Natural killer cell (primary cell): ENCODE results near the gene TULP4. TPM values are rescaled to one million over a fixed set of nuclear protein-coding genes. Genes with fewer than 3 reads are reported as not detected.

ENCODE experiments used
- ATAC-seq, 3 donors: fragments of 150-1000 bp in 2 of 3; fragments of 200-7000 bp in 1 of 3; cut with Tn5 transposase; 1 replicate in 1 of 3; 2 replicates in 2 of 3; pipeline ENCODE4 v1.10.0; 2021; ENCODE audit warnings: mild to moderate bottlenecking in 2 of 3, moderate library complexity in 2 of 3
- DNase-seq, 2 donors: peaks; one replicate each; pipeline versions ENCODE4 v3.0.0 to v3.0.0-alpha.2; 2013 to 2021; ENCODE audit warnings: mixed read lengths in 1 of 2
- H3K27ac ChIP-seq: one replicate; pipeline ENCODE4 v1.5.1; 2013; ENCODE audit warnings: mild to moderate bottlenecking, low read length
- H3K27me3 ChIP-seq: one replicate; pipeline ENCODE4 v1.6.1; 2013; ENCODE audit warnings: low read length; ENCODE audit not compliant: control insufficient read depth, insufficient read depth
- H3K36me3 ChIP-seq: one replicate; pipeline ENCODE4 v1.6.1; 2013; ENCODE audit warnings: low read length; ENCODE audit not compliant: control insufficient read depth, insufficient read depth
- H3K4me1 ChIP-seq: one replicate; pipeline ENCODE4 v1.6.1; 2013; ENCODE audit warnings: low read length; ENCODE audit not compliant: control insufficient read depth, insufficient read depth
- H3K4me3 ChIP-seq: one replicate; pipeline ENCODE4 v1.5.1; 2013; ENCODE audit warnings: low read length
- H3K9me3 ChIP-seq: one replicate; pipeline ENCODE4 v1.6.1; 2013; ENCODE audit warnings: low read length; ENCODE audit not compliant: control insufficient read depth, insufficient read depth
- H3K27ac Mint-ChIP-seq, 2 donors: one replicate each; pipeline ENCODE4 v1.8.0; 2022; ENCODE audit warnings: mild to moderate bottlenecking in 2 of 2, mixed read lengths in 2 of 2, moderate library complexity in 1 of 2
- H3K27me3 Mint-ChIP-seq, 2 donors: one replicate each; pipeline ENCODE4 v1.8.0; 2022; ENCODE audit warnings: low read depth in 2 of 2, mixed read lengths in 2 of 2
- H3K36me3 Mint-ChIP-seq: one replicate; pipeline ENCODE4 v1.8.0; 2022; ENCODE audit warnings: mixed read lengths
- H3K4me1 Mint-ChIP-seq, 2 donors: one replicate each; pipeline ENCODE4 v1.8.0; 2022; ENCODE audit warnings: mixed read lengths in 2 of 2
- H3K4me3 Mint-ChIP-seq: one replicate; pipeline ENCODE4 v1.8.0; 2022; ENCODE audit warnings: mild to moderate bottlenecking, moderate library complexity, mixed read lengths
- H3K9me3 Mint-ChIP-seq, 2 donors: one replicate each; pipeline ENCODE4 v1.8.0; 2022; ENCODE audit warnings: mixed read lengths in 2 of 2
- CTCF ChIP-seq: fragments of 200-600 bp; IDR thresholded peaks from one replicate; pipeline ENCODE4 v1.8.0; 2022; ENCODE audit warnings: antibody characterized with exemption
- WGBS: methylation state at CpG from one replicate; pipeline ENCODE4 v1.1.7; 2013; ENCODE audit warnings: missing lambda C conversion rate; ENCODE audit not compliant: insufficient coverage; 5-methylcytosine and 5-hydroxymethylcytosine counted together
- intact Hi-C: fragments of 100-400 bp; cut with micrococcal nuclease; formaldehyde crosslinking; loops from one replicate; pipeline ENCODE4 v1.14.2; 2022
- total RNA-seq, 4 donors: library from RNA; stranded (reverse); fragments of 120-200 nt in 1 of 4; gene quantifications; one replicate each; pipeline versions ENCODE4 v1.2.3 to v1.2.4, GENCODE V29; 2013 to 2022

Gene TULP4
- total RNA-seq, 3 donors from 2014 or later (not counting 1 experiment from before 2014, with no cell fraction given), result 75.2 to 89.5 (median 88.3) TPM

- WGBS, result 91% methylated on average over 5 of the region's 5 CpGs
- TF ChIP-seq CTCF, result no peak
- H3K27me3 ChIP-seq, result no peaks in the 10 kb centered on the region
- intact Hi-C loops, result no loop called here
- H3K27ac ChIP-seq, result no peak overlapping the region
- H3K27me3 Mint-ChIP-seq, result no peaks in the 10 kb centered on the region
- no peak overlapping the region for H3K27ac Mint-ChIP-seq
- no peaks in the 10 kb centered on the region for H3K9me3 Mint-ChIP-seq
- no peaks in the 10 kb centered on the region for H3K36me3 Mint-ChIP-seq
- no peaks in the 10 kb centered on the region for H3K36me3 ChIP-seq
- no peak overlapping the region for H3K4me3 ChIP-seq
- ATAC-seq (no peak), DNase-seq (no peak)
- H3K9me3 ChIP-seq, result no peaks in the 10 kb centered on the region
- peaks cover 9 to 14% of the 10 kb centered on the region in 2 donors for H3K4me1 Mint-ChIP-seq
- H3K4me3 Mint-ChIP-seq, result no peak overlapping the region
- no peaks in the 10 kb centered on the region for H3K4me1 ChIP-seq
Measured at GRCh38 chr6:158374020-158374419, 61.8 kb downstream of the TULP4 start.

- ATAC-seq (no peak), DNase-seq (no peak)
- Histone ChIP-seq H3K27me3 (no peaks in the 10 kb centered on the region), H3K4me3 (no peak overlapping the region), H3K4me1 (no peaks in the 10 kb centered on the region), H3K9me3 (no peaks in the 10 kb centered on the region), H3K36me3 (no peaks in the 10 kb centered on the region), H3K27ac (no peak overlapping the region)
- intact Hi-C loops, result no loop called here
- Mint-ChIP-seq H3K4me1 (peaks cover 21 to 27% of the 10 kb centered on the region in 2 donors), H3K36me3 (no peaks in the 10 kb centered on the region), H3K9me3 (no peaks in the 10 kb centered on the region), H3K27me3 (no peaks in the 10 kb centered on the region), H3K4me3 (no peak overlapping the region), H3K27ac (no peak overlapping the region)
- 82% methylated on average over 3 of the region's 3 CpGs for WGBS
- TF ChIP-seq CTCF, result no peak
Measured at GRCh38 chr6:158376631-158377081, 64.4 kb downstream of the TULP4 start.

GRCh38 chr6:158377860-158378259, 65.6 kb downstream of the TULP4 start:
- Mint-ChIP-seq H3K4me3 (no peak overlapping the region), H3K4me1 (peaks cover 23 to 31% of the 10 kb centered on the region in 2 donors), H3K27ac (no peak overlapping the region), H3K27me3 (no peaks in the 10 kb centered on the region), H3K9me3 (no peaks in the 10 kb centered on the region), H3K36me3 (no peaks in the 10 kb centered on the region)
- H3K36me3 ChIP-seq, result no peaks in the 10 kb centered on the region
- no peak overlapping the region for H3K4me3 ChIP-seq
- no peaks in the 10 kb centered on the region for H3K4me1 ChIP-seq
- TF ChIP-seq CTCF, result no peak
- no peaks in the 10 kb centered on the region for H3K27me3 ChIP-seq
- no peaks in the 10 kb centered on the region for H3K9me3 ChIP-seq
- ATAC-seq, result no peak
- intact Hi-C loops, result no loop called here
- DNase-seq, result no peak
- WGBS, result 86% methylated on average over 4 of the region's 4 CpGs
- no peak overlapping the region for H3K27ac ChIP-seq

GRCh38 chr6:158379336-158379735, 67.1 kb downstream of the TULP4 start:
- DNase-seq (no peak), ATAC-seq (no peak)
- Histone ChIP-seq H3K36me3 (no peaks in the 10 kb centered on the region), H3K27ac (no peak overlapping the region), H3K9me3 (no peaks in the 10 kb centered on the region), H3K4me1 (no peaks in the 10 kb centered on the region), H3K4me3 (no peak overlapping the region), H3K27me3 (no peaks in the 10 kb centered on the region)
- Mint-ChIP-seq H3K9me3 (no peaks in the 10 kb centered on the region), H3K36me3 (no peaks in the 10 kb centered on the region), H3K4me3 (no peak overlapping the region), H3K4me1 (peaks cover 30 to 40% of the 10 kb centered on the region in 2 donors), H3K27ac (peak overlapping the region in 1 of 2 donors; percentile 33), H3K27me3 (no peaks in the 10 kb centered on the region)
- 92% methylated on average over 7 of the region's 7 CpGs for WGBS
- no peak for TF ChIP-seq CTCF
- intact Hi-C loops, result no loop called here
